ENCODE measurements around the gene MATCAP1.

DNA sequence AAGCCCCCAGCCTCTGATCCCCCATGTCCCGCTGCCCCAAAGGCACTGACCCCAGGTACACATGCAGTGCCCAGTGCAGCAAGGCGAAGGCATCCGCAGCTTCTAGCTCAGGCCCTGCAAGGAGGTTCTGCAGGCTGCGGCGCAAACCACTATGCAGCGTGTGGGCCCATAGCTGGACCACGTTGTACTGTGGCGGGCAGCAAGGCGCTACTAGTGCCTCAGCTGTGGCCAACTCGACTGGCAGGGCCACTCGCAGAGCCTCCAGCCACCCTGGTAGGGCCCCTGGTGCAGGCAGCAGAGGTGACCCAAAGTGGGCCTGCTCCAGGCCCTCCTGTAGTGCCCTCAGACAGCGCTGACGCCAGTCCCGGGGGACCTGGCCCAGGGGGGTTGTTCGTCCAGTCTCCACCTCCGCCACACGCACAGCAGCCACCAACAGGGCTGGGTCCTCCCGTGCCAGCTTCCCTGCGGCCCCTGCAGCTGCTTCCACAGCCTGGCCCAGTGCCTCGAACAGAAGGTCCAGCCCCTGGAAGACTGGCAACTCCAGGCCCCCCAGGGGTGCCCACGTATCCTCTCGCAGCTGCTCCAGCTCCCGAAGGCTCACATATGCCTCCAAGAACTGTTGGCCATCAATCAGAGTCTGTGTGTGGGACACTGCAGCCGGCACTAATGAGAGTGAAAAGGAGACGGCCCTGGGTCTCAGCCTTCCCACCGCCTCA is 3.6 kb upstream of the MATCAP1 start:
- TF ChIP-seq, protein P1, sequence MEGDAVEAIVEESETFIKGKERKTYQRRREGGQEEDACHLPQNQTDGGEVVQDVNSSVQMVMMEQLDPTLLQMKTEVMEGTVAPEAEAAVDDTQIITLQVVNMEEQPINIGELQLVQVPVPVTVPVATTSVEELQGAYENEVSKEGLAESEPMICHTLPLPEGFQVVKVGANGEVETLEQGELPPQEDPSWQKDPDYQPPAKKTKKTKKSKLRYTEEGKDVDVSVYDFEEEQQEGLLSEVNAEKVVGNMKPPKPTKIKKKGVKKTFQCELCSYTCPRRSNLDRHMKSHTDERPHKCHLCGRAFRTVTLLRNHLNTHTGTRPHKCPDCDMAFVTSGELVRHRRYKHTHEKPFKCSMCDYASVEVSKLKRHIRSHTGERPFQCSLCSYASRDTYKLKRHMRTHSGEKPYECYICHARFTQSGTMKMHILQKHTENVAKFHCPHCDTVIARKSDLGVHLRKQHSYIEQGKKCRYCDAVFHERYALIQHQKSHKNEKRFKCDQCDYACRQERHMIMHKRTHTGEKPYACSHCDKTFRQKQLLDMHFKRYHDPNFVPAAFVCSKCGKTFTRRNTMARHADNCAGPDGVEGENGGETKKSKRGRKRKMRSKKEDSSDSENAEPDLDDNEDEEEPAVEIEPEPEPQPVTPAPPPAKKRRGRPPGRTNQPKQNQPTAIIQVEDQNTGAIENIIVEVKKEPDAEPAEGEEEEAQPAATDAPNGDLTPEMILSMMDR (conservative IDR thresholded peaks at IDR 0.05; ENCODE audit: low read depth, low read length): no peak
- TF ChIP-seq EZH2 (IDR thresholded peaks at IDR 0.05; ENCODE audit: borderline replicate concordance, low read depth, low read length, poor library complexity, severe bottlenecking): no peak
